SU-DHL-6 (cell line): ENCODE data around the gene PSME3IP1.

Experiments
- H2AFZ ChIP-seq: fragments of 200-600 bp; sonication (generic); 2 replicates; pipeline ENCODE4 v1.6.1; 2014; ENCODE audit warnings: low read depth, mild to moderate bottlenecking, moderate library complexity, mixed read lengths, antibody characterized with exemption, low read length; ENCODE audit not compliant: severe bottlenecking
- H3F3A ChIP-seq: fragments of 200-600 bp; shearing (Covaris generic); 2 replicates; pipeline ENCODE4 v1.6.0; 2016; ENCODE audit warnings: antibody characterized with exemption, mild to moderate bottlenecking; ENCODE audit not compliant: insufficient read depth
- H3K27ac ChIP-seq: fragments of 200-600 bp; sonication (generic); 2 replicates; pipeline ENCODE4 v1.5.1; 2016; ENCODE audit warnings: low read depth, mild to moderate bottlenecking, low read length, moderate library complexity, mixed read lengths
- H3K27me3 ChIP-seq: fragments of 200-600 bp; sonication (generic), shearing (Covaris generic); 2 replicates; pipeline ENCODE4 v1.6.0; 2014; ENCODE audit warnings: mild to moderate bottlenecking, low read length
- H3K36me3 ChIP-seq: fragments of 200-600 bp; sonication (generic); 2 replicates; pipeline ENCODE4 v1.6.1; 2014; ENCODE audit warnings: mild to moderate bottlenecking, low read length, mixed read lengths
- H3K4me2 ChIP-seq: fragments of 300-600, 200-600 bp; shearing (Covaris generic), sonication (generic); 2 replicates; pipeline ENCODE4 v1.6.0; 2014; ENCODE audit warnings: low read length, low read depth, mild to moderate bottlenecking; ENCODE audit not compliant: poor library complexity, severe bottlenecking
- H3K4me3 ChIP-seq: fragments of 200-600 bp; sonication (generic); 2 replicates; pipeline ENCODE4 v1.5.1; 2014; ENCODE audit warnings: antibody characterized with exemption, low read length, mild to moderate bottlenecking, mixed read lengths; ENCODE audit not compliant: insufficient read depth, poor library complexity, severe bottlenecking
- H3K79me2 ChIP-seq: fragments of 200-600 bp; sonication (generic); 2 replicates; pipeline ENCODE4 v1.6.1; 2014; ENCODE audit warnings: mild to moderate bottlenecking, low read length, moderate library complexity; ENCODE audit not compliant: insufficient read depth
- H3K9ac ChIP-seq: fragments of 200-600 bp; sonication (generic); 2 replicates; pipeline ENCODE4 v1.7.0; 2014; ENCODE audit warnings: mild to moderate bottlenecking, low read length
- H3K9me2 ChIP-seq: fragments of 200-600 bp; sonication (generic); replicated peaks from 2 replicates; pipeline ENCODE4 v1.6.1; 2014; ENCODE audit warnings: low read length; ENCODE audit not compliant: insufficient read depth
- H3K9me3 ChIP-seq: fragments of 200-600 bp; sonication (generic); 2 replicates; pipeline ENCODE4 v1.6.1; 2014; ENCODE audit warnings: low read length, mixed read lengths; ENCODE audit not compliant: insufficient read depth
- H4K20me1 ChIP-seq: fragments of 200-600 bp; sonication (generic); 2 replicates; pipeline ENCODE4 v1.6.1; 2014; ENCODE audit warnings: low read depth, mild to moderate bottlenecking, antibody characterized with exemption, low read length, moderate library complexity, mixed read lengths
- CTCF ChIP-seq: fragments of 200-600 bp; sonication (generic); IDR thresholded peaks from one replicate; pipeline ENCODE4 v1.5.1; 2017; ENCODE audit warnings: antibody characterized with exemption, mild to moderate bottlenecking, low read length, moderate library complexity; ENCODE audit not compliant: insufficient read depth, poor library complexity, severe bottlenecking
- EZH2phosphoT487 ChIP-seq: fragments of 200-600 bp; sonication (generic), shearing (Covaris generic); conservative IDR thresholded peaks from 2 replicates; pipeline ENCODE4 v1.6.1; 2018; ENCODE audit warnings: mild to moderate bottlenecking, antibody characterized with exemption, low read length, moderate library complexity, mixed read lengths

Gene PSME3IP1

GRCh38 chr16:57185945-57186871 lies at the start of gene PSME3IP1, which contains the start of gene RSPRY1:
PSME3IP1 (minus strand) TSS chr16:57186039; CDS start chr16:57173854, 12,185 bp downstream.
RSPRY1 (plus strand) TSS chr16:57186329; CDS start chr16:57204659, 18,330 bp downstream.
- peak within 1 kb of the TSS; percentile 63 for H3K27ac ChIP-seq
- H3K79me2 ChIP-seq, result peaks cover 89% of the 10 kb centered on the region
- H3K4me2 ChIP-seq, result peak within 1 kb of the TSS; percentile 87
- peak within 1 kb of the TSS; percentile 90 for H3K9ac ChIP-seq
- no peaks in the 10 kb centered on the region for H3F3A ChIP-seq
- TF ChIP-seq EZH2phosphoT487 (no peak), CTCF (no peak)
- H4K20me1 ChIP-seq, result no peaks in the 10 kb centered on the region
- peak within 1 kb of the TSS; percentile 73 for H3K4me3 ChIP-seq
- no peaks in the 10 kb centered on the region for H3K36me3 ChIP-seq
- peak within 1 kb of the TSS; percentile 79 for H2AFZ ChIP-seq
- no peaks in the 10 kb centered on the region for H3K9me2 ChIP-seq
- H3K27me3 ChIP-seq, result no peaks in the 10 kb centered on the region
- no peaks in the 10 kb centered on the region for H3K9me3 ChIP-seq

GRCh38 chr16:57235128-57236021 lies 49.5 kb upstream of the PSME3IP1 start:
- TF ChIP-seq EZH2phosphoT487 (no peak), CTCF (no peak)
- Histone ChIP-seq H3K9me3 (no peaks in the 10 kb centered on the region), H3K4me2 (peak overlapping the region; percentile 57), H3K79me2 (no peaks in the 10 kb centered on the region), H3K4me3 (no peak overlapping the region), H3K36me3 (peaks cover 12% of the 10 kb centered on the region; the same call in 1 of the 2 replicates), H4K20me1 (no peaks in the 10 kb centered on the region), H3K9ac (peak overlapping the region; percentile 23), H3F3A (peaks cover 27% of the 10 kb centered on the region), H3K27ac (peak overlapping the region; percentile 91), H3K27me3 (no peaks in the 10 kb centered on the region), H2AFZ (no peak overlapping the region), H3K9me2 (no peaks in the 10 kb centered on the region)

GRCh38 chr16:57234707-57235092 lies 48.9 kb upstream of the PSME3IP1 start:
- Histone ChIP-seq H3K27me3 (no peaks in the 10 kb centered on the region), H3F3A (peaks cover 27% of the 10 kb centered on the region), H3K9me3 (no peaks in the 10 kb centered on the region), H2AFZ (no peak overlapping the region), H3K9me2 (no peaks in the 10 kb centered on the region), H3K4me2 (peak overlapping the region; percentile 57), H3K79me2 (no peaks in the 10 kb centered on the region), H3K27ac (peak overlapping the region; percentile 91), H3K4me3 (no peak overlapping the region), H3K9ac (peak overlapping the region; percentile 23), H3K36me3 (peaks cover 12% of the 10 kb centered on the region; the same call in 1 of the 2 replicates), H4K20me1 (no peaks in the 10 kb centered on the region)
- TF ChIP-seq EZH2phosphoT487, result no peak
- TF ChIP-seq CTCF, result no peak
